Fibroblast of the conjunctiva (primary cell): ENCODE results near the gene FABP3.

ENCODE experiments used
- DNase-seq: peaks from one replicate; pipeline ENCODE4 v3.0.0-alpha.2; 2010; ENCODE audit warnings: low read depth

FABP3 gene

GRCh38 chr1:31371121-31371959, 1.5 kb downstream of the FABP3 start:
- DNase-seq, result no peak

DNA sequence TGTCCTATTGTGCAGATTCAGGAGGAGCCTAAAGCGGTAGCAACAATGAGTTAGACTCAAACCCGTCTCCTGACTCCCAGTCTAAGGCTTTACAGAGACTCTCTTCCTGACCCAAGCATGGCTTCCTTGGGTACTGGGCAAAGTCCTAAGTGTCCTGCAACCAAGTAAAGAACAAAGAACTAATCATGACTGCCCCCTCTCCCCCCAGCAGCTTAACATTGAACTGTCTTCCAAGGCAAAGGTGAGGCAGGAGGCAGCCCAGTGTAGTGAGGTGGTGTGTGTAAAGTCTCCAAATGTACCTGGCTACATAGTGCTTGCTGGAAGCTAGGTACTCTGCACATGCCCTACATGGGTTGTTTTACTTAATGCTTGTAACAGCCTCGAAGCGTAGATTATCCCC, 2.3 kb downstream of the FABP3 start:
- no peak for DNase-seq

- DNase-seq, result no peak
Observed at GRCh38 chr1:31370021-31370420, 2.9 kb downstream of the FABP3 start.

- no peak for DNase-seq
Observed at GRCh38 chr1:31368611-31369107, 4.2 kb downstream of the FABP3 start.

DNA sequence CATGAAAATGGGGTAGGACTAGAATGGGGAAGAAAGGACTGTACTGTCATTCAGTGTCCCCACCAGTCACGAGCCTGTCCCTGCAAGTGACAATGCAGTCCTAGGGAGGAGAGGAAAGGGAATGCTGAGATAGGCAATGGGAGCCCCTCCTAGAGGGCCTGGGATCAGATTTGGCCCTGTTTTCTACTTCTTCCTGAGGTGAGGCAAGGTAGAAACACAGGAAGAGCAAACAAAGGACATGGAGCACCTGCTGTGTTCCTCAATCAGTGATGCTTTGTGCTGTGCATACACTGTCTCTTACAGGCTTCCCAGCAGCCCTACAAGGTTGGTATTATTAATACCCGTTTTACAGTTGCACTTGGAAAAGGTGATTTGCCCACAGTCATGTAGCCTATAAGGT, 6.1 kb downstream of the FABP3 start:
- DNase-seq, result no peak

DNA sequence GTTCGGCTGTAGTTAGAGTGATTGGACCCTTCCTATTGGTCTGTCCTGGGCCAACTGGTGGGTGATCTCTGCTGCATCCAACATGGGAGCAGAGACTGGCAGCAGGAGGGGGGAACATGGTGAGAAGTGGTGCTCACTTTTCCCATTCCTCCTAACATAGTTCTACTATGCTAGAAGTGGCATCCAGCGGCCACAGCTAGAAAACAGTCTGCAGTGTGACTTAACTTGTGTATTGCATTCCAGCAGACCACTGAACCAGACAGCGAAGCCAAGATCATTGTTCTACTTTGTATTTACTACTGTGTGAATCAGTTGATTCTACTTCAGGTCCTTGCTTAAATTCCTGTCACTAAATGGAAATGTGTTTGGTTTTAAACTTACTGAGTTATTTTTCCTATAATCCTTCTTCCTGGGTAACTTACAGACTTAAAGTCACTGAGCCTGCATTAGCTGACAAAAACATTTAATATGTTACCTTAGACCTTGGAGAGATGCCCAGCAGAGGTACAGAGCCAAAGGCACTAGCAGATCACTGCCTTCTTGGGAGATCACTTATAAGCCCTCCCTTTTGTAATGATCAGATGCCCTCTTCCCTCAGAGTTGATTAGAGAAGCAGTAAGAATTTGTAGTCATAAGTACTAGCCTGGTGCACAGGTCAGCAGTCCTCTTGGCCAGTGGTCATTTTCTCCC, 8.2 kb downstream of the FABP3 start:
- DNase-seq, result no peak

DNA sequence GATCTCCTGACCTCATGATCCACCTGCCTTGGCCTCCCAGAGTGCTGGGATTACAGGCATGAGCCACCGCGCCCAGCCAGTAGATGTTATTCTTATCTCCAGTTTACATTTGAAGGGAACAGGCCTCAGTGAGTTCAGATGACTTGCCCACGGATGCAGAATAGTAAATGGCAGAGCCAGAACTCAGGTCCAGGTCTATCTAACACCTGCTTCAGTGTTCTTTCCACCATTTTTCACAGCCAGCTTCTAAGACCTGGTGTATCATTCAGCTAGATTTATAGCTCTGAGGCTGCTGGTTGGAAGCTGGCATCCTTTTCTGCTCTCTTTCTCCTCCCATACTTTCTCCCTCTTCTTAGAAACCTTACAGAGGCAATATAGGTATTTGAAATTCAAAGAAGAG, 10.8 kb downstream of the FABP3 start:
- no peak for DNase-seq

GRCh38 chr1:31361607-31362006, 11.3 kb downstream of the FABP3 start:
- no peak for DNase-seq

GRCh38 chr1:31356427-31356826, 16.4 kb downstream of the FABP3 start:
- no peak for DNase-seq

DNA sequence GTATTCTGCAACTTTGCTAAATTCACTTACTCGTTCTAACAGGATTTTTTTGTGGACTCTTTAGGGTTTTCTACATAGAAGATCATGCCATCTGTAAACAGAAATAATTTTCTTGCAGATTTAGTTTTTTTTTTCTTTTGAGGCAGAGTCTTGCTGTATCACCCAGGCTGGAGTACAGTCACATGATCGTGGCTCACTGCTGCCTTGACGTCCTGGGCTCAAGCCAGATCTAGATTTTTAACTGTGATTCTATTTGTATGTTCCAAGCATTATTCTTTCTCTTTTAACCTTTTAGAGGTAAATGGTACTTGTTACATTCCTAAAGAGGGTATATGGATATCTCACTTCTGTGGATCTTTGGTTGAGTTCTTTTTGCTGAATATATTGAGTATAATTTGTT, 18.6 kb downstream of the FABP3 start:
- no peak for DNase-seq

DNA sequence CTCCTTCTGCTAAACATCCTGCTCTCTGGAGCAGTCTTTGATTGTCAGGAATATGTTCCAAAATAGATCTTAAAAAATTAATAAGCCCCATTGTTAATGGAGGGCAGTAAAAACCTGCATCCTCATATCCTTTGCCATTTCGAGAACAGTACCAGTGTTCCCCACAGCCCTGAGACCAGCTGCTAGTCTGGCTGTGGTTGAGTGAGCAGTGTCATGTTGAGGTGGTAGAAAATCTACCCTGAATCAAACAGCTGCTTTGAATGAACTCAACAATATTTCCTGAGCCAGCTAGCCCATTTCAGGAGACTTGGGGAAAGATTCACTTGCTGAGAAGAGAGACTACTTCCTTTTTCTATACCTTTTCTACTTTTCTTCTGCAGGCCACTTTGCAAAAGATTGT, 24.4 kb downstream of the FABP3 start:
- no peak for DNase-seq

GRCh38 chr1:31346785-31347184, 26.1 kb downstream of the FABP3 start:
- DNase-seq, result no peak

DNA sequence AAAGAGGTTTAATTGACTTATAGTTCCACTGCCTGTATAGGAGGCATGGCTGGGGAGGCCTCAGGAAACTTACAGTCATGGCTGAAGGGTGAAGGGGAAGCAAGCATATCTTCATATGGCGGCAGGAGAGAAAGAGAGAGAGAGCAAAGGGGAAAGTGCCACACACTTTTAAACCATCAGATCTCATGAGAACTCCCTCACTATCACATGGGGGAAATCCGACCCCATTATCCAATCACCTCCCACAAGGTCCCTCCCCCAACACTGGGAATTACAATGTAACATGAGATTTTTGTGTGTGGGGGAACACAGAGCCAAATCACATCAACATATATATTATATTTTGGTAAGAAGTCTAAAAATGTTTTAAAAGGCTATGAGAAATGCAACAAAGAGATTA, 27.2 kb downstream of the FABP3 start:
- DNase-seq, result no peak

- no peak for DNase-seq
Observed at GRCh38 chr1:31344503-31344902, 28.4 kb downstream of the FABP3 start.

DNA sequence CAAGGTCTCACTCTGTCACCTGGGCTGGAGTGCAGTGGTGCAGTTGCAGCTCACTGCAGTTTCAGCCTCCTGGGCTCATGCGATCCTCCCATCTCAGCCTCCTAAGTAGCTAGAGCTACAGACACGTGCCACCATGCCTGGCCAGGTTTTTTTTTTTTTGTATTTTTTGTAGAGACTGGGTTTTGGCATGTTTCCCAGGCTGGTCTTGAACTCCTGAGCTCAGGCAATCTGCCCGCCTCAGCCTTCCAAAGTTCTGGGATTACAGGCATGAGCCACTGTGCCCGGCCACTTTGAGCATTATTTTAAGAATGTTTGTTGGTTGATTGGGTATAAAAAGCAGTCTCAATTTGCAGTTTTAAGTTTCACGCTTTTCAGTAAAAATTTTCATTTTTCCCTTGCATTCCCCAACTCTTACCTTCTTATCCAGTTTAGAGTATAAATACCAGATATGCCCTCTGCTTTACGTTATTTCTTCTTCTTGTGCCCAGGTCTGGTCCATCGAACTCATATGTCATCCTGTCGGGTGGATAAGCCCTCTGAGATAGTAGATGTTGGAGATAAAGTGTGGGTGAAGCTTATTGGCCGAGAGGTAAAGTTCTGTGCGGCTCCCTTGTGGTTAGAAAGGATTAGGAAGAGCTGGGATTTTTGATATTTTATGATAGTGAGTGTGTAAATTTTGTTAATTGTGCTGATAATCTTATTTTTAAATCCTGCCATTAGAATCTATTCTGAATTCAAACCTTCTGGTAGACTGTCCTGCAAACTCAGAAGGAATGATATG, 36.0 kb downstream of the FABP3 start:
- no peak for DNase-seq

GRCh38 chr1:31335007-31335406, 37.9 kb downstream of the FABP3 start:
- peak; percentile 30 for DNase-seq

GRCh38 chr1:31327381-31327780, 45.5 kb downstream of the FABP3 start:
- DNase-seq, result peak; percentile 64

DNA sequence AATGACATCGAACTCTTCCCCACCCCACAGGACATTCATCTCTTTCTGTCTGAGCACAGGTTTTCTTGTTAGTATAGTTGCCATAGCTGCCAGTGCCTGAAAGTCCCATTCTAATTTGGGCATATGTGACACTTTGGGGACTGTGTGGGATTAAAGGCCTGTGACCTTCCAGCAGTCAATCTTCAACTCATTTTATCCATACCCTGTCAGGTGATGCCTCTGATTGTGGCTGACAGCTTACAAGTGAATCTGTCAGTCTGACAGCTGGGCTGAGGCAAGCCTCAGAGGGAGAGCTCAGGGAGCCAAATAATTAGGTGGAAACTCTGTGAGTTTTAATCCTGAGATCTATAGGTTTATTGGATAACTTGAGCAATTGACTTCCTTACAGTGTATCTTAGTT, 46.4 kb downstream of the FABP3 start:
- no peak for DNase-seq

DNA sequence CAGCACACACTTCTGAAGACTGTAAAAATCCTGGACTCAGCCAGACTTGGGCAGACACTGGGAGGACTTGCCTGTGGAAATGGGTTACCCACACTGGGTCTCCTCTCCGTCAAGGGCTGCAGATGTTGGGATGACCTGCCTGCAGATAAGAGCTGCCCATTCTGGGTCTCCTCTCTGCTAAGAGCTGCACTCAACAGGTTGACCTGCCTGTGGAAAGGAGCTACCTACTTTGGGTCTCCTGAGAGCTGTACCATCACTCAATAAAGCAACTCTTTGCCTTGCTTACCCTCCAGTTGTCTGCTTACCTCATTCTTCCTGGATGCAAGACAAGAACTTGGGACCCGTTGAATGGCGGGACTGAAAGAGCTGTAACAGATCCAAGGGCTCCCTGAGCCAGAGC, 47.9 kb downstream of the FABP3 start:
- DNase-seq, result no peak

GRCh38 chr1:31324093-31324492, 48.8 kb downstream of the FABP3 start:
- DNase-seq, result no peak

GRCh38 chr1:31318146-31318545, 54.7 kb downstream of the FABP3 start:
- DNase-seq, result no peak

GRCh38 chr1:31315902-31316301, 57.0 kb downstream of the FABP3 start:
- DNase-seq, result no peak
